Epithelial cell of proximal tubule (primary cell): ENCODE results near the gene L1CAM. TPM values are rescaled to one million over a fixed set of nuclear protein-coding genes. Genes with fewer than 3 reads are reported as not detected.

Experiments used
- DNase-seq: peaks from one replicate; pipeline ENCODE4 v3.0.0-alpha.2; 2011; ENCODE audit warnings: low read depth
- H3K4me3 ChIP-seq: 2 replicates; pipeline ENCODE4 v1.5.1; 2011; ENCODE audit warnings: low read depth, mild to moderate bottlenecking, low read length
- CTCF ChIP-seq: conservative IDR thresholded peaks from 2 replicates; pipeline ENCODE4 v1.5.1; 2012; ENCODE audit warnings: low read depth, mild to moderate bottlenecking, low read length
- total RNA-seq: library from RNA; depleted of rRNA; stranded (reverse); fragments of >200 nt; gene quantifications from 2 replicates; pipeline ENCODE4 v1.2.3, GENCODE V29; 2015

The L1CAM gene
- total RNA-seq, 1 donor from 2014 or later = 62.1 TPM

DNA sequence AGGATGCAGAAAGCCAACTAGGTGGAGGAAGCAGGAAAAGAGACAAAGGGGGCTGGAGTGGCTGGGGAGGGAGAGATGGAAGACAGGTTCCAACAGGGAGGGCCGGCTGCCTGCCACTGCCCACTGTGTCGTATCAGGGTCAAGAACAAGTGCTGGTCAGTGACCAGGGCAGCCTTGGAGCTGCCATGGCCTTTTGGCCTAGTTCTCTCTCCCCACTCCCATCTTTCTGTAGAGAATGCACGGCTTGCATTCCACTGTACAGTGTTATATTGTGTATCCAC, 11.9 kb downstream of the L1CAM start:
- H3K4me3 ChIP-seq = no peak overlapping the region
- TF ChIP-seq CTCF = no peak
- no peak for DNase-seq

GRCh38 chrX:153873282-153874084, 12.5 kb downstream of the L1CAM start:
- DNase-seq = no peak
- TF ChIP-seq CTCF = no peak
- no peak overlapping the region for H3K4me3 ChIP-seq

DNA sequence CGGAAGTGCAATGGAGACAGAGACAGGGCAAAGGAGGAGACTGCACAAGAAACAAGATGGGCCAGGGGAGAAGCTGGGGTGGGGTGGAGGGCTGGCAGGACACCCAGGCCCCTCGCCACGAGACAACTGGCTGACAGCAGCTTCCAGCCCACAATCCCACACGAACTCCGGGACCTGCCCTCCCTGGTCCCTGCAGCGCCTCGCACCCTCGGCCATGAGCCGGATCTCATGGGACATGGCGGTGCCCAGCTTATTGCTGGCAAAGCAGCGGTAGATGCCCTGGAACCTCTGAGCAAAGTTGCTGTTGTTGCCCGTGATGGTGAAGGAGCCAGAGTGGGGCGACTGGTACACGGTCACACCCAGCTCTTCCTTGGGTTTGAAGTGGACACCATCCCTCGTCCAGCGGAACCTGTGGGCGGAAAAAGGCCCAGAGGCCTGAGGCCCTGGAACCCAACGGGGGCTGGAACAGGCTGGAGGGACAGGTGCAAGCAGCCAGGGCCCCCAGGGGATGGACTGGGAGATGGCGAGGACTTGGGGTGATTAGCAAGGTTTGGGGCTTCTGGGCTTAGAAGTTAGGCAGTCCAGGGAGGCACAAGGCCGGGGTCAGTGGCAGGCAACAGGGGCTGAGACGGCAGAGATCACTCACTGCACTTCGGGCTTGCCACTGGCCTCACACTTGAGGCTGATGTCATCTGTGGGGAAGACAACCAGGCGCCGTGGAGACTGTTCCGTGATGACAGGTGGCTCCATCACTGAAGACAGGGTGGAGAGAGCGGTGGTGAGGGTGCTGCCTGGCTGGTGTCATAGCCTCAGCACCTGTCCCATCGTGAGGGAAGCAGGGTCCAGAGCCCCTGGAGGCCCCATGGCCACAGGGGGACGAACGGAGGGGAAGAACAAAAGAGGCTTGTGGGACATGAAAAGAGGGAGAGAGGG, 13.8 kb downstream of the L1CAM start:
- no peak for DNase-seq
- H3K4me3 ChIP-seq = no peak overlapping the region
- TF ChIP-seq CTCF = no peak

DNA sequence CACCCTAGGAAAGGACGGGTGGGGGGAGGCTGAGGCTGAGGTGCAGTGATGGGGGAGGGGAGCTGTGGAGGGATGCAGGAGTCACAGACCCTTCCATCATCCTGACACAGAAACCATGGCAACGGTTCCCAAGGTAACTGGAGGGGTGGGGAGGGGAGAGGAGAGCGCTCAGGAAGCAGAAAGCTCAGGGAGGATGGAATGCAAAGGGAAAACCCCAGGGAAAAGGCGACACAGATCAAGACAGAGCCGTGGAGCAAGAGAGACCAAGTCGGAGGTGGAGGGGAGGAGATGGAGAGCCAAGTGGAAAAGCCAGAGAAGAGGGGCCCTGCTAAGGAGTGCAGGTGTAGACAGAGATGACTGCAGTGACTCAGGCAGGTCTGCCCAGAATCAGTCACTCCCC, 14.5 kb downstream of the L1CAM start:
- H3K4me3 ChIP-seq = no peak overlapping the region
- no peak for TF ChIP-seq CTCF
- DNase-seq = no peak

DNA sequence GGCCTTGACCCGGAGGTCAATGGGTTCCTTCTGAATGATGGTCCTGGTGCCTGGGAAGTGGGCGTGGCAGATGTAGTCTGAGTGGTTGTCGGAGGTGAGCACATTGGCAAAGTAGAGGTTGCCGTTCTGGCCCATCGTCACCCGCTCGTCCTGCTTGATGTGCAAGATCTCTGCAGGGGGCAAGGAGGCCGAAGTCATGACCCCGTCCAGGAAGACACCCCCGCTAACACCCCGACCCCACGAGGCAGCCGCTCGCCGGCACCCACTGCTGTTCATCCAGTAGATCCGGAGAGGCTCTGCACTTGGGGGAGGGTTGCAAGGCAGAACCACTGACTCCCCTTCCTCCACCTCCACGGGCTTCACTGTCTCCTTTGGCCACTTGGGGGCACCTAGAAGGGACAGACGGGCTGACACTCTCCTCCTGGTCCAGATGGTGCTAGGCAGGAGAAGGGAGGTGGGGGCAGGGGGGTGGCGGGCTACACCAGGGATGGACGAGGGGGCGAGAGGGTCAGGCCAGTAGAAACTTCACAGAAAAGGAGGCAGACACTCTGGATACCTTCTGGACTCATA, 15.1 kb downstream of the L1CAM start:
- no peak for DNase-seq
- H3K4me3 ChIP-seq = no peak overlapping the region
- TF ChIP-seq CTCF = no peak

- no peak overlapping the region for H3K4me3 ChIP-seq
- DNase-seq = no peak
- no peak for TF ChIP-seq CTCF
Observed at GRCh38 chrX:153870288-153870690, 15.7 kb downstream of the L1CAM start.
